Esophagus squamous epithelium (tissue), 4 donors: ENCODE measurements around the gene PTPRN2.

Experiments
- CTCF ChIP-seq, 6 experiments: fragments of 450-650 bp in 4 of 6; fragments of 200-600 bp in 2 of 6; sonication (generic) in 2 of 6; IDR thresholded peaks; one replicate each; pipeline ENCODE4 v1.5.1; 2016 to 2019; ENCODE audit warnings: antibody characterized with exemption in 6 of 6, mild to moderate bottlenecking in 4 of 6, moderate library complexity in 4 of 6
- POLR2A ChIP-seq, 4 donors: fragments of 450-650 bp; IDR thresholded peaks; one replicate each; pipeline ENCODE4 v1.6.1; 2017; ENCODE audit warnings: antibody characterized with exemption in 4 of 4, mild to moderate bottlenecking in 4 of 4, moderate library complexity in 3 of 4

DNA sequence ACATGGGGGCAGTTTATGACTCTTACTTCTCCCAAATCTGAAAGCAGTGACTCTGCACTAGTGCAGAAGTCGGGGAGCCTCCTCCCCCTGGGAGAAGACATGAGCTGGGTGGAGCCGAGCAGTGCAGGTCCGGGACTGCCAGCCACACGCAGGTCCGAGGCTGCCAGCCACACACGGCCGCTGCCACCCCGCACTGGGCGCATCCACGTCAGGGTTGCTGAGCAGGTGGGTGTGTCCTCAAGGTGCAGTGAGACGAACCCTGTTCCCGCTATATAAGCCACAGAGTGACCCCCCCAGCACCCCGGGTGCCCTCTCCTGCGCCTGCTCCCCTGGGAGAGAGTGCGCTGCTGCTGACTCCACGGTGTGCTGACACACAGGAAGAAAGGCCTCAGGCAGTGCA is 430.2 kb downstream of the PTPRN2 start:
- no peak for TF ChIP-seq CTCF (IDR thresholded peaks at IDR 0.05)
- no peak for TF ChIP-seq POLR2A (IDR thresholded peaks at IDR 0.05)
